HepG2 (cell line): ENCODE results near the gene CEACAM5. TPM values are rescaled to one million over a fixed set of nuclear protein-coding genes. Genes with fewer than 3 reads are reported as not detected.

Experiments
- ATAC-seq: fragments of 200-7000 bp; cut with Tn5 transposase; 3 replicates; pipeline ENCODE4 v1.9.1; 2020; ENCODE audit warnings: mild to moderate bottlenecking, moderate library complexity
- BruUV-seq: library from RNA; stranded (reverse); fragments of 400-500 nt; replicated peaks from 2 replicates; lab custom pipeline; 2021; lab: Mats Ljungman, UMichigan
- CTCF ChIA-PET: fragments of 300-600 bp; formaldehyde crosslinking; extraction: SDS; loops from one replicate; lab custom pipeline; 2021; ENCODE audit warnings: low total read pairs, inconsistent platforms, low intra/inter-chr PET ratio; lab: Yijun Ruan, JAX
- POLR2A ChIA-PET: fragments of 350-600 bp; sonication (Branson Sonifier 250); formaldehyde crosslinking; loops from one replicate; lab custom pipeline; 2020; ENCODE audit warnings: antibody characterized with exemption, inconsistent platforms; lab: Yijun Ruan, JAX
- DNase-seq: peaks from one replicate; pipeline ENCODE4 v3.0.0-alpha.2; 2015; ENCODE audit warnings: low spot score
- FAIRE-seq: peaks from 3 replicates; lab custom pipeline; 2011; peaks lifted over from hg19 to GRCh38; lab: Jason Lieb, UNC
- H2AFZ ChIP-seq: one replicate; pipeline ENCODE4 v1.6.1; 2011; ENCODE audit warnings: low read length, inconsistent platforms
- H3K27ac ChIP-seq: fragments of 300-600 bp; 3 replicates; pipeline ENCODE4 v1.8.0; 2011; ENCODE audit warnings: mixed run types, mild to moderate bottlenecking, mixed read lengths, low read length, inconsistent platforms; ENCODE audit not compliant: insufficient read depth; ENCODE audit errors: extremely low read length
- H3K27me3 ChIP-seq, 2 experiments: fragments of 200-600 bp in 1 of 2; 2 replicates in 1 of 2; 3 replicates in 1 of 2; pipeline versions ENCODE4 v1.6.0 to v1.8.0; 2011; ENCODE audit warnings: low read length in 2 of 2, mild to moderate bottlenecking in 2 of 2, moderate library complexity in 2 of 2, inconsistent platforms in 1 of 2; ENCODE audit not compliant: insufficient read depth in 2 of 2, control insufficient read depth in 1 of 2
- H3K36me3 ChIP-seq, 2 experiments: fragments of 200-600 bp in 1 of 2; replicated peaks in 1 of 2; 2 replicates in 1 of 2; 3 replicates in 1 of 2; pipeline versions ENCODE4 v1.5.1 to v1.8.0; 2011; ENCODE audit warnings: low read length in 2 of 2, inconsistent platforms in 1 of 2; ENCODE audit not compliant: insufficient read depth in 2 of 2, control insufficient read depth in 1 of 2
- H3K4me1 ChIP-seq: 2 replicates; pipeline ENCODE4 v1.5.1; 2012; ENCODE audit warnings: low read length, inconsistent platforms; ENCODE audit not compliant: insufficient read depth
- H3K4me2 ChIP-seq: 2 replicates; pipeline ENCODE4 v1.6.0; 2011; ENCODE audit warnings: low read depth, low read length, inconsistent platforms
- H3K4me3 ChIP-seq, 3 experiments: fragments of 200-600 bp in 1 of 3; sonication (generic), shearing (Covaris generic) in 1 of 3; replicated peaks in 1 of 3; 2 replicates each; pipeline ENCODE4 v1.5.1; 2011 to 2016; ENCODE audit warnings: low read length in 3 of 3, inconsistent platforms in 2 of 3, low read depth in 2 of 3, mild to moderate bottlenecking in 2 of 3, control low read depth in 1 of 3, mixed read lengths in 1 of 3; ENCODE audit not compliant: insufficient read depth in 1 of 3
- H3K79me2 ChIP-seq: one replicate; pipeline ENCODE4 v1.6.1; 2011; ENCODE audit warnings: low read length, inconsistent platforms; ENCODE audit not compliant: insufficient read depth
- H3K9ac ChIP-seq: 2 replicates; pipeline ENCODE4 v1.6.0; 2011; ENCODE audit warnings: mild to moderate bottlenecking, low read depth, low read length, inconsistent platforms; ENCODE audit not compliant: insufficient read depth
- H3K9me3 ChIP-seq: 2 replicates; pipeline ENCODE4 v1.5.1; 2012; ENCODE audit warnings: mild to moderate bottlenecking, low read length
- H4K20me1 ChIP-seq: 2 replicates; pipeline ENCODE4 v1.6.0; 2011; ENCODE audit warnings: inconsistent platforms, mild to moderate bottlenecking, low read length, moderate library complexity; ENCODE audit not compliant: insufficient read depth
- ARNTL ChIP-seq: sonication (generic); formaldehyde crosslinking; IDR thresholded peaks from 2 replicates; pipeline ENCODE4 v1.4.0; 2020; ENCODE audit warnings: mild to moderate bottlenecking, missing genetic modification reagents
- FUBP1 ChIP-seq: sonication (generic); formaldehyde crosslinking; IDR thresholded peaks from 2 replicates; pipeline ENCODE4 v1.5.1; 2020; ENCODE audit warnings: missing genetic modification reagents, mild to moderate bottlenecking, borderline replicate concordance
- HMGXB3 ChIP-seq: sonication (generic); formaldehyde crosslinking; IDR thresholded peaks from 2 replicates; pipeline ENCODE4 v1.4.0; 2020; ENCODE audit warnings: missing genetic modification reagents, borderline replicate concordance
- RNF2 ChIP-seq: fragments of 450-650 bp; conservative IDR thresholded peaks from 2 replicates; pipeline ENCODE4 v1.6.1; 2016; ENCODE audit warnings: low read depth
- SP140L ChIP-seq: sonication (generic); formaldehyde crosslinking; IDR thresholded peaks from 2 replicates; pipeline ENCODE4 v1.4.0; 2020; ENCODE audit warnings: missing genetic modification reagents, borderline replicate concordance
- ZNF569 ChIP-seq: sonication (generic); formaldehyde crosslinking; IDR thresholded peaks from 2 replicates; pipeline ENCODE4 v1.5.0; 2020; ENCODE audit warnings: mild to moderate bottlenecking, missing genetic modification reagents, moderate library complexity, borderline replicate concordance
- WGBS: methylation state at CpG from one replicate; pipeline ENCODE4 v1.1.6; 2017; ENCODE audit warnings: low lambda C conversion rate; 5-methylcytosine and 5-hydroxymethylcytosine counted together
- in situ Hi-C: cut with HindIII; loops from 2 replicates; pipeline ENCODE4 v1.10.0; 2017; ENCODE audit warnings: low pct_unique_long_range_greater_than_20kb; ENCODE audit not compliant: extremely low pct_ligation_motif_present
- intact Hi-C: fragments of 100-400 bp; cut with micrococcal nuclease; formaldehyde crosslinking; loops from one replicate; pipeline ENCODE4 v1.10.0; 2022; ENCODE audit not compliant: unreplicated experiment
- polyA plus RNA-seq, 8 experiments: library from polyadenylated mRNA; depleted of rRNA in 3 of 8; stranded (reverse) in 7 of 8; unstranded in 1 of 8; fragments of >200 nt; fragmentation: Illumina TruSeq in 4 of 8; extraction: Trizol in 4 of 8; gene quantifications; 2 replicates each; pipeline versions ENCODE4 v1.2.1 to v1.2.3, GENCODE V29; 2011 to 2016; ENCODE audit warnings: low read depth in 4 of 8, missing spikeins in 1 of 8, mixed read lengths in 1 of 8; ENCODE audit not compliant: insufficient read depth in 1 of 8
- total RNA-seq, 5 experiments: library from RNA; depleted of rRNA; stranded (reverse); fragments of >200 nt; fragmentation: Illumina TruSeq; extraction: Trizol; gene quantifications; 2 replicates each; pipeline ENCODE4 v1.2.3, GENCODE V29; 2016; ENCODE audit warnings: low read depth in 1 of 5
- TF ChIP-seq, protein P1 (sequence below): fragments of 450-650 bp; IDR thresholded peaks from 2 replicates; pipeline ENCODE4 v1.6.1; 2017
- TF ChIP-seq, protein P2 (sequence below): sonication (generic); formaldehyde crosslinking; IDR thresholded peaks from 2 replicates; pipeline ENCODE4 v1.8.1; 2022; ENCODE audit warnings: low read depth, mild to moderate bottlenecking, missing genetic modification reagents

The CEACAM5 gene
- total and polyA plus RNA-seq, 2 of the 13 experiments (the other 11 are each of a cell fraction or from before 2014, with no cell fraction given): not detected

DNA sequence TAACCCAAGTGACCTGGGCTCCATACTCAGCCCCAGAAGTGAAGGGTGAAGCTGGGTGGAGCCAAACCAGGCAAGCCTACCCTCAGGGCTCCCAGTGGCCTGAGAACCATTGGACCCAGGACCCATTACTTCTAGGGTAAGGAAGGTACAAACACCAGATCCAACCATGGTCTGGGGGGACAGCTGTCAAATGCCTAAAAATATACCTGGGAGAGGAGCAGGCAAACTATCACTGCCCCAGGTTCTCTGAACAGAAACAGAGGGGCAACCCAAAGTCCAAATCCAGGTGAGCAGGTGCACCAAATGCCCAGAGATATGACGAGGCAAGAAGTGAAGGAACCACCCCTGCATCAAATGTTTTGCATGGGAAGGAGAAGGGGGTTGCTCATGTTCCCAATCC lies 14.2 kb upstream of the CEACAM5 start (continued):
- TF ChIP-seq HMGXB3 (CRISPR knock-in tag) (no peak), ZNF569 (CRISPR knock-in tag) (no peak), RNF2 (no peak)

DNA sequence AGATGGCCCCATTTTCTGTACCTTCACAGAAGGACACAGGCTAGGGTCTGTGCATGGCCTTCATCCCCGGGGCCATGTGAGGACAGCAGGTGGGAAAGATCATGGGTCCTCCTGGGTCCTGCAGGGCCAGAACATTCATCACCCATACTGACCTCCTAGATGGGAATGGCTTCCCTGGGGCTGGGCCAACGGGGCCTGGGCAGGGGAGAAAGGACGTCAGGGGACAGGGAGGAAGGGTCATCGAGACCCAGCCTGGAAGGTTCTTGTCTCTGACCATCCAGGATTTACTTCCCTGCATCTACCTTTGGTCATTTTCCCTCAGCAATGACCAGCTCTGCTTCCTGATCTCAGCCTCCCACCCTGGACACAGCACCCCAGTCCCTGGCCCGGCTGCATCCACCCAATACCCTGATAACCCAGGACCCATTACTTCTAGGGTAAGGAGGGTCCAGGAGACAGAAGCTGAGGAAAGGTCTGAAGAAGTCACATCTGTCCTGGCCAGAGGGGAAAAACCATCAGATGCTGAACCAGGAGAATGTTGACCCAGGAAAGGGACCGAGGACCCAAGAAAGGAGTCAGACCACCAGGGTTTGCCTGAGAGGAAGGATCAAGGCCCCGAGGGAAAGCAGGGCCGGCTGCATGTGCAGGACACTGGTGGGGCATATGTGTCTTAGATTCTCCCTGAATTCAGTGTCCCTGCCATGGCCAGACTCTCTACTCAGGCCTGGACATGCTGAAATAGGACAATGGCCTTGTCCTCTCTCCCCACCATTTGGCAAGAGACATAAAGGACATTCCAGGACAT lies 13.4 kb upstream of the CEACAM5 start:
- DNase-seq: no peak
- intact Hi-C loops (loop anchor here (5.0 kb wide), 1 partner anchor 53 kb away; no protein-coding TSS in a partner anchor), in situ Hi-C loops (no loop called here)
- TF ChIP-seq SP140L (no peak), ARNTL (CRISPR knock-in tag) (no peak), FUBP1 (CRISPR knock-in tag) (no peak)
- TF ChIP-seq, protein P1, sequence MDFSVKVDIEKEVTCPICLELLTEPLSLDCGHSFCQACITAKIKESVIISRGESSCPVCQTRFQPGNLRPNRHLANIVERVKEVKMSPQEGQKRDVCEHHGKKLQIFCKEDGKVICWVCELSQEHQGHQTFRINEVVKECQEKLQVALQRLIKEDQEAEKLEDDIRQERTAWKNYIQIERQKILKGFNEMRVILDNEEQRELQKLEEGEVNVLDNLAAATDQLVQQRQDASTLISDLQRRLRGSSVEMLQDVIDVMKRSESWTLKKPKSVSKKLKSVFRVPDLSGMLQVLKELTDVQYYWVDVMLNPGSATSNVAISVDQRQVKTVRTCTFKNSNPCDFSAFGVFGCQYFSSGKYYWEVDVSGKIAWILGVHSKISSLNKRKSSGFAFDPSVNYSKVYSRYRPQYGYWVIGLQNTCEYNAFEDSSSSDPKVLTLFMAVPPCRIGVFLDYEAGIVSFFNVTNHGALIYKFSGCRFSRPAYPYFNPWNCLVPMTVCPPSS: no peak
- TF ChIP-seq, protein P2, sequence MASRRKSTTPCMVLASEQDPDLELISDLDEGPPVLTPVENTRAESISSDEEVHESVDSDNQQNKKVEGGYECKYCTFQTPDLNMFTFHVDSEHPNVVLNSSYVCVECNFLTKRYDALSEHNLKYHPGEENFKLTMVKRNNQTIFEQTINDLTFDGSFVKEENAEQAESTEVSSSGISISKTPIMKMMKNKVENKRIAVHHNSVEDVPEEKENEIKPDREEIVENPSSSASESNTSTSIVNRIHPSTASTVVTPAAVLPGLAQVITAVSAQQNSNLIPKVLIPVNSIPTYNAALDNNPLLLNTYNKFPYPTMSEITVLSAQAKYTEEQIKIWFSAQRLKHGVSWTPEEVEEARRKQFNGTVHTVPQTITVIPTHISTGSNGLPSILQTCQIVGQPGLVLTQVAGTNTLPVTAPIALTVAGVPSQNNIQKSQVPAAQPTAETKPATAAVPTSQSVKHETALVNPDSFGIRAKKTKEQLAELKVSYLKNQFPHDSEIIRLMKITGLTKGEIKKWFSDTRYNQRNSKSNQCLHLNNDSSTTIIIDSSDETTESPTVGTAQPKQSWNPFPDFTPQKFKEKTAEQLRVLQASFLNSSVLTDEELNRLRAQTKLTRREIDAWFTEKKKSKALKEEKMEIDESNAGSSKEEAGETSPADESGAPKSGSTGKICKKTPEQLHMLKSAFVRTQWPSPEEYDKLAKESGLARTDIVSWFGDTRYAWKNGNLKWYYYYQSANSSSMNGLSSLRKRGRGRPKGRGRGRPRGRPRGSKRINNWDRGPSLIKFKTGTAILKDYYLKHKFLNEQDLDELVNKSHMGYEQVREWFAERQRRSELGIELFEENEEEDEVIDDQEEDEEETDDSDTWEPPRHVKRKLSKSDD (CRISPR knock-in tag): no peak

More for the DNA sequence above, 13.4 kb upstream of the CEACAM5 start:
- Histone ChIP-seq H3K9ac (no peak overlapping the region), H3K4me3 (no peak overlapping the region), H3K9me3 (no peaks in the 10 kb centered on the region), H3K27ac (no peak overlapping the region), H3K79me2 (no peaks in the 10 kb centered on the region), H3K27me3 (peaks cover 0 to 4% of the 10 kb centered on the region in 2 experiments; a peak in 1 of 5 replicates), H3K4me2 (no peak overlapping the region), H3K4me1 (no peaks in the 10 kb centered on the region), H3K36me3 (no peaks in the 10 kb centered on the region), H4K20me1 (no peaks in the 10 kb centered on the region), H2AFZ (no peak overlapping the region)
- no peak for ATAC-seq
- CTCF ChIA-PET: no interaction called here
- no peak for FAIRE-seq
- BruUV-seq: no TSS peak
- POLR2A ChIA-PET: no interaction called here
- WGBS: 3% methylated on average over 5 of the region's 8 CpGs
